ENCODE results near the gene PPP6R2. TPM values are rescaled to one million over a fixed set of nuclear protein-coding genes. Genes with fewer than 3 reads are reported as not detected.

Gene PPP6R2
- total and polyA plus RNA-seq, 12 donors, result 34.7 to 51.5 (median 37.7) TPM

- H3K4me3 ChIP-seq, result peak overlapping the region; percentile 85 to 98 (median 94)
- H3K4me1 ChIP-seq, result peaks cover 53 to 77% (median 74%) of the 10 kb centered on the region in 9 donors
- DNase-seq (peak; percentile 79 to 88), ATAC-seq (peak; percentile 28 to 64 (median 50))
- H3K27me3 ChIP-seq, result peaks cover 0 to 4% (median 0%) of the 10 kb centered on the region in 7 donors
- intact Hi-C loops (cut with DNase I), result loop anchor here in 1 of 10 donors (5.0 kb wide), 1 partner anchor 34 kb away; the partner anchor contains the start of gene MAPK11
- whole genome bisulfite sequencing, 2 donors, result 1% methylated on average over 21 of the region's 21 CpGs
- peak overlapping the region; percentile 91 to 98 (median 94) for H3K27ac ChIP-seq
- H3K9me3 ChIP-seq, result no peaks in the 10 kb centered on the region
- H3K36me3 ChIP-seq, result peaks cover 0 to 1% (median 0%) of the 10 kb centered on the region in 9 donors
- TF ChIP-seq CTCF (IDR thresholded peaks at IDR 0.05), result no peak
Measured at GRCh38 chr22:50305923-50306566, 37.1 kb upstream of the PPP6R2 start.

GRCh38 chr22:50306753-50307749 is 36.1 kb upstream of the PPP6R2 start, which contains the start of gene PLXNB2:
TSS of gene PLXNB2 (minus strand) at chr22:50307646. CDS start at chr22:50290584, 17,062 bp downstream.
- ATAC-seq (peak; percentile 36 to 76 (median 62)), DNase-seq (peak; percentile 87 to 88)
- WGBS, 2 donors, result 0 to 1% methylated on average over 81 to 104 of the region's 105 CpGs
- no peaks in the 10 kb centered on the region for H3K9me3 ChIP-seq
- no peaks in the 10 kb centered on the region for H3K36me3 ChIP-seq
- peaks cover 0 to 4% (median 0%) of the 10 kb centered on the region in 7 donors for H3K27me3 ChIP-seq
- H3K4me3 ChIP-seq, result peak within 1 kb of the TSS; percentile 85 to 98 (median 94)
- TF ChIP-seq CTCF (IDR thresholded peaks at IDR 0.05), result no peak
- intact Hi-C loops (cut with DNase I), result loop anchor here in 1 of 10 donors (5.0 kb wide), 1 partner anchor 35 kb away; the partner anchor contains the start of gene MAPK11
- peaks cover 43 to 66% (median 64%) of the 10 kb centered on the region in 9 donors for H3K4me1 ChIP-seq
- peak within 1 kb of the TSS; percentile 91 to 98 (median 94) for H3K27ac ChIP-seq

- DNase-seq (no peak), ATAC-seq (peak in 2 of 8 donors; percentile 0 to 3)
- peaks cover 38 to 57% (median 55%) of the 10 kb centered on the region in 9 donors for H3K4me1 ChIP-seq
- TF ChIP-seq CTCF (IDR thresholded peaks at IDR 0.05), result no peak
- H3K4me3 ChIP-seq, result peak overlapping the region in 8 of 10 donors; percentile 0 to 38 (median 20)
- H3K27me3 ChIP-seq, result peaks cover 0 to 4% (median 0%) of the 10 kb centered on the region in 7 donors
- no peaks in the 10 kb centered on the region for H3K9me3 ChIP-seq
- 24 to 33% methylated on average over 16 to 19 of the region's 19 CpGs for WGBS, 2 donors
- intact Hi-C loops (cut with DNase I), result loop anchor here in 2 of 10 donors (2.0 to 5.0 kb wide), 2 partner anchors 19 to 36 kb away; partner anchors contain the start of genes DENND6B (in 2 of the 2) and MAPK11 (in 1 of the 2)
- H3K27ac ChIP-seq, result peak overlapping the region; percentile 85 to 92 (median 88)
- no peaks in the 10 kb centered on the region for H3K36me3 ChIP-seq
Measured at GRCh38 chr22:50307890-50308596, 35.1 kb upstream of the PPP6R2 start.

Measured in heart right ventricle (tissue), 16 donors.